ENCODE measurements around the gene RBM33.

GRCh38 chr7:155683714-155684113, 39.3 kb downstream of the RBM33 start:
- no peak for TF ChIP-seq POLR2A (IDR thresholded peaks at IDR 0.05; ENCODE audit: low read length)
- no peak for TF ChIP-seq CTCF (IDR thresholded peaks at IDR 0.05)
- TF ChIP-seq CHD4 (IDR thresholded peaks at IDR 0.05; ENCODE audit: borderline replicate concordance): no peak
- TF ChIP-seq MYC (IDR thresholded peaks at IDR 0.05; ENCODE audit: borderline replicate concordance, low read length): no peak
- TF ChIP-seq HOXB13 (CRISPR knock-in tag; IDR thresholded peaks at IDR 0.05; ENCODE audit: low read depth): no peak
- no peak for TF ChIP-seq REST (IDR thresholded peaks at IDR 0.05)
- no peak for TF ChIP-seq CEBPB (IDR thresholded peaks at IDR 0.05)
- no peak for TF ChIP-seq CHD2 (IDR thresholded peaks at IDR 0.05; ENCODE audit: low read length, partially characterized antibody)

Data from A549 (cell line).